Skeletal muscle satellite cell (primary cell): ENCODE data around the gene MTA3.
"Not testable (repeated sequence)": the region's sequence is repeated elsewhere in the genome, so short reads cannot be mapped to it uniquely, and the experiment has no call there.

Source experiments
- H3K27me3 ChIP-seq: 2 replicates; pipeline ENCODE4 v1.7.0; 2013; ENCODE audit warnings: low read length; ENCODE audit not compliant: control insufficient read depth, insufficient read depth
- H3K36me3 ChIP-seq: 2 replicates; pipeline ENCODE4 v1.7.0; 2013; ENCODE audit warnings: mild to moderate bottlenecking, control low read depth, low read length; ENCODE audit not compliant: insufficient read depth
- H3K4me1 ChIP-seq: 2 replicates; pipeline ENCODE4 v1.7.0; 2013; ENCODE audit warnings: low read length; ENCODE audit not compliant: control insufficient read depth, insufficient read depth
- H3K4me2 ChIP-seq: 2 replicates; pipeline ENCODE4 v1.7.0; 2013; ENCODE audit warnings: mild to moderate bottlenecking, low read length
- H3K4me3 ChIP-seq: 2 replicates; pipeline ENCODE4 v1.7.0; 2013; ENCODE audit warnings: low read length
- H3K9ac ChIP-seq: 2 replicates; pipeline ENCODE4 v1.7.0; 2013; ENCODE audit warnings: mild to moderate bottlenecking, low read depth, low read length, moderate library complexity
- H3K9me3 ChIP-seq: replicated peaks from 2 replicates; pipeline ENCODE4 v1.7.0; 2013; ENCODE audit warnings: mild to moderate bottlenecking, control low read depth, low read length

The MTA3 gene

GRCh38 chr2:42590176-42590575, 21.7 kb downstream of the MTA3 start:
- Histone ChIP-seq H3K9ac (no peak overlapping the region), H3K4me1 (no peaks in the 10 kb centered on the region), H3K9me3 (no peaks in the 10 kb centered on the region), H3K27me3 (no peaks in the 10 kb centered on the region), H3K4me2 (no peak overlapping the region), H3K36me3 (no peaks in the 10 kb centered on the region), H3K4me3 (no peak overlapping the region)

DNA sequence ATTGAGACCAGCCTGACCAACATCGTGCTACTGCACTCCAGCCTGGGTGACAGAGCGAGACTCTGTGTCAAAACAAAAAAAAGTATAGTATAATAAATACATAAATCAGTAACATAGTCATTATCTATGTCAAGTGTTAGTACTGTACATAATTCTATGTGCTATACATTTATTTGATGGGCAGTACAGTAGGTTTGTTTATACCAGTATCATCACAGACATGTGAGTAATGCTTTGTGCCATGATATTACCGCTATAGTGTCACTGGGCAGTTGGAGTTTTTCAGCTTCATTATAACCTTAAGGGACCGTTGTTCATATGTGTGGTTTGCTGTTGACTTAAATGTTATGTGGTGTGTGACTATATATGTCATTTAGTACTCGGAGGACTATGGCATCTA, 24.9 kb downstream of the MTA3 start:
- Histone ChIP-seq H3K9me3 (no peaks in the 10 kb centered on the region), H3K27me3 (no peaks in the 10 kb centered on the region), H3K4me3 (no peak overlapping the region), H3K4me1 (no peaks in the 10 kb centered on the region), H3K9ac (no peak overlapping the region), H3K36me3 (no peaks in the 10 kb centered on the region), H3K4me2 (no peak overlapping the region)

- H3K4me3 ChIP-seq: no peak overlapping the region
- H3K4me2 ChIP-seq: no peak overlapping the region
- H3K36me3 ChIP-seq: no peaks in the 10 kb centered on the region
- H3K9ac ChIP-seq: no peak overlapping the region
- H3K4me1 ChIP-seq: no peaks in the 10 kb centered on the region
- no peaks in the 10 kb centered on the region for H3K27me3 ChIP-seq
- no peaks in the 10 kb centered on the region for H3K9me3 ChIP-seq
Measured at GRCh38 chr2:42598656-42599055, 30.2 kb downstream of the MTA3 start.

GRCh38 chr2:42601076-42601475, 32.6 kb downstream of the MTA3 start:
- Histone ChIP-seq H3K9me3 (no peaks in the 10 kb centered on the region), H3K4me2 (no peak overlapping the region), H3K27me3 (no peaks in the 10 kb centered on the region), H3K9ac (no peak overlapping the region), H3K36me3 (no peaks in the 10 kb centered on the region), H3K4me1 (no peaks in the 10 kb centered on the region), H3K4me3 (no peak overlapping the region)

GRCh38 chr2:42602218-42602875, 33.9 kb downstream of the MTA3 start:
- no peak overlapping the region for H3K9ac ChIP-seq
- no peaks in the 10 kb centered on the region for H3K4me1 ChIP-seq
- H3K9me3 ChIP-seq: no peaks in the 10 kb centered on the region
- H3K27me3 ChIP-seq: no peaks in the 10 kb centered on the region
- H3K4me2 ChIP-seq: no peak overlapping the region
- no peaks in the 10 kb centered on the region for H3K36me3 ChIP-seq
- H3K4me3 ChIP-seq: no peak overlapping the region

- Histone ChIP-seq H3K4me2 (no peak overlapping the region), H3K9me3 (no peaks in the 10 kb centered on the region), H3K36me3 (no peaks in the 10 kb centered on the region), H3K4me3 (no peak overlapping the region), H3K4me1 (no peaks in the 10 kb centered on the region), H3K9ac (no peak overlapping the region), H3K27me3 (no peaks in the 10 kb centered on the region)
Measured at GRCh38 chr2:42602876-42603219, 34.4 kb downstream of the MTA3 start.

GRCh38 chr2:42604341-42604867, 36.0 kb downstream of the MTA3 start:
- not testable (repeated sequence) for H3K4me1 ChIP-seq, H3K4me2 ChIP-seq, H3K27me3 ChIP-seq, H3K9me3 ChIP-seq, H3K9ac ChIP-seq, H3K36me3 ChIP-seq, H3K4me3 ChIP-seq

DNA sequence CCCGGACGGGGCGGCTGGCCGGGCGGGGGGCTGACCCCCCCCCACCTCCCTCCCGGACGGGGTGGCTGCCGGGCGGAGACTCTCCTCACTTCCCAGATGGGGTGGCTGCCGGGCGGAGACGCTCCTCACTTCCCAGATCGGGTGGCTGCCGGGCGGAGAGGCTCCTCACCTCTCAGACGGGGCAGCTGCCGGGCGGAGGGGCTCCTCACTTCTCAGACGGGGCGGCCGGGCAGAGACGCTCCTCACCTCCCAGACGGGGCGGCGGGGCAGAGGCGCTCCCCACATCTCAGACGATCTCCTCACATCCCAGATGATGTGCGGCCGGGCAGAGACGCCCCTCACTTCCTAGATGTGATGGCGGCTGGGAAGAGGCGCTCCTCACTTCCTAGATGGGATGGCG, 37.7 kb downstream of the MTA3 start:
- H3K27me3 ChIP-seq, H3K4me1 ChIP-seq, H3K4me2 ChIP-seq, H3K9me3 ChIP-seq, H3K4me3 ChIP-seq, H3K9ac ChIP-seq, H3K36me3 ChIP-seq: not testable (repeated sequence)

DNA sequence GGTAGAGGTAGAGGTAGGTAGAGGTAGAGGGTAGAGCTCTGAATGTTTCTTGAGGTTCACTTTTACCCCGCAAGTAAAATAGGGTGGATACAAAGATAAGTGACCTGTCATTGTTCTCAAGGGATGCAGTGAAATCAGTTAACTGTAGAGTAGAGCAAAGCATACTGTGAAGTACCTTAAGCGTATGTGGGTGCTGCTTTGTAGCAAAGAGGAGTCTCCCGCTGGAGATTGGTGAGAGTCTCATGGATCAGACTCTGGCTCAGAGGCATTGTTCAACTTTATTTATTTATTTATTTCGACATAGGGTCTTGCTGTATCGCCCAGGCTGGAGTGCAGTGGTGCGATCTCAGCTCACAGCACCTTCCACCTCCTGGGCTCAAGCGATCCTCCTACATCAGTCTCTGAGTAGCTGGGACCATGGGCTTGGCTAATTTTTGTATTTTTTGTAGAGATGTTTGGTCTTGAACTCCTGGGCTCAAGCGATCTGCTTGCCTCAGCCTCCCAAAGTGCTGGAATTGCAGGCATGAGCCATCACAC, 38.7 kb downstream of the MTA3 start:
- Histone ChIP-seq H3K4me2 (no peak overlapping the region), H3K4me3 (no peak overlapping the region), H3K36me3 (peaks cover 5% of the 10 kb centered on the region)

DNA sequence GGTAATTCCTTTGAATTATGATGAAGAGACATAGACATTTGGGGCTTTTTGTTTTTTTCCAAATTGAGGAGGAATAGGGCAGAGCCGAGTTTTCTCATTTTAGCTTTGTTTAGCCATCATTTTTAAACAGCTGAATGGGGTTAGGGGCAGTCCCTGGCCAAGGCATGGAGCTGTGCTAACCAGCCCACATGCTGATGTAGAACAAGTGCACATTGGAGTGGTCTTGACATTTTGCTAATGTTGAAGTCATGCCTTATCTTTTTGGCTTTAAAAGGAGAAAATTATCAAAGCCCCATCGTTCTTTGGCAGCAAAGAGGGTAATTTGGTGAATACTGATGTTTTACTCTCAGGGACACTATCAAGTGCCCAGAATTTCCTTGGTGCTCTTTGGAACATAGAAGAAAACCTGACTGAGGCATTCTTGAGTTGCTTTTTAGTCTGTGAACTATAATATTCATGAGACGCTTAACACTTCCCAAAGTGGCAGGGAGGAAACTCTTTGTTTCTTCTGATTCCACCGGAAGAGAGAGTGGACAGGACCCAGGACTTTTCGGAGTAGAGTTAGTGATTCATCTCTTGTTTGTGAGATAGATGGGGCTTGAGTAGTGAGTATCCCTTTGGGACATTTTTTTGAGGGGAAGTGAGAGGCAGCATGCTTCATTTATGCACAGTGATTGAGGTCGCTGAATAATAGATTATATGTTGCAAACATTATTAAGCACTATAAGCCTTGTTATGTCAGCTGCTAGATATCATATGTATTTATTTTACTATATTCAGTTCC, 45.0 kb downstream of the MTA3 start:
- Histone ChIP-seq H3K36me3 (peaks cover 5% of the 10 kb centered on the region), H3K9me3 (no peaks in the 10 kb centered on the region), H3K4me1 (peaks cover 17% of the 10 kb centered on the region)

More for the DNA sequence above, 38.7 kb downstream of the MTA3 start:
- Histone ChIP-seq H3K4me1 (no peaks in the 10 kb centered on the region), H3K9me3 (no peaks in the 10 kb centered on the region), H3K9ac (no peak overlapping the region), H3K27me3 (no peaks in the 10 kb centered on the region)

GRCh38 chr2:42614838-42615237, 46.4 kb downstream of the MTA3 start:
- Histone ChIP-seq H3K9ac (no peak overlapping the region), H3K9me3 (no peaks in the 10 kb centered on the region), H3K4me3 (no peak overlapping the region), H3K4me2 (no peak overlapping the region), H3K4me1 (peaks cover 30% of the 10 kb centered on the region), H3K27me3 (no peaks in the 10 kb centered on the region), H3K36me3 (peaks cover 5% of the 10 kb centered on the region)

More for the DNA sequence above, 45.0 kb downstream of the MTA3 start:
- Histone ChIP-seq H3K4me2 (no peak overlapping the region), H3K27me3 (no peaks in the 10 kb centered on the region), H3K9ac (no peak overlapping the region), H3K4me3 (no peak overlapping the region)
